HEK293 (cell line): Measurements from ENCODE around the gene AP3B2.
A peak's percentile ranks its signal among the peaks of the same experiment; 100 is the strongest.

Source experiments
- AEBP2 ChIP-seq: fragments of 450-650 bp; formaldehyde crosslinking; IDR thresholded peaks from 2 replicates; pipeline ENCODE4 v1.5.1; 2016; ENCODE audit warnings: missing biosample characterization, missing genetic modification characterization, borderline replicate concordance
- BCL11B ChIP-seq: fragments of 450-650 bp; formaldehyde crosslinking; IDR thresholded peaks from 2 replicates; pipeline ENCODE4 v1.5.1; 2016; ENCODE audit warnings: low read depth, missing biosample characterization, missing genetic modification characterization
- GLIS1 ChIP-seq: fragments of 450-650 bp; formaldehyde crosslinking; IDR thresholded peaks from 2 replicates; pipeline ENCODE4 v1.5.1; 2016; ENCODE audit warnings: missing biosample characterization, missing genetic modification characterization
- MEIS1 ChIP-seq: sonication (generic); formaldehyde crosslinking; IDR thresholded peaks from 2 replicates; pipeline ENCODE4 v1.8.1; 2022; ENCODE audit warnings: missing genetic modification reagents, mild to moderate bottlenecking, borderline replicate concordance
- OVOL3 ChIP-seq: fragments of 450-650 bp; formaldehyde crosslinking; IDR thresholded peaks from 2 replicates; pipeline ENCODE4 v1.5.1; 2016; ENCODE audit warnings: missing biosample characterization, missing genetic modification characterization
- PATZ1 ChIP-seq: fragments of 450-650 bp; formaldehyde crosslinking; IDR thresholded peaks from 2 replicates; pipeline ENCODE4 v1.5.1; 2016; ENCODE audit warnings: missing biosample characterization, missing genetic modification characterization
- YY2 ChIP-seq: fragments of 450-650 bp; formaldehyde crosslinking; IDR thresholded peaks from 2 replicates; pipeline ENCODE4 v1.5.1; 2016; ENCODE audit warnings: missing biosample characterization, missing genetic modification characterization
- ZBTB8A ChIP-seq: fragments of 450-650 bp; formaldehyde crosslinking; IDR thresholded peaks from 2 replicates; pipeline ENCODE4 v1.5.1; 2016; ENCODE audit warnings: missing biosample characterization, missing genetic modification characterization
- ZFP41 ChIP-seq: fragments of 450-650 bp; formaldehyde crosslinking; IDR thresholded peaks from 2 replicates; pipeline ENCODE4 v1.5.1; 2016; ENCODE audit warnings: missing biosample characterization, missing genetic modification characterization, borderline replicate concordance
- ZFP69B ChIP-seq: fragments of 450-650 bp; formaldehyde crosslinking; IDR thresholded peaks from 2 replicates; pipeline ENCODE4 v1.5.1; 2016; ENCODE audit warnings: missing biosample characterization, missing genetic modification characterization
- ZIC2 ChIP-seq: fragments of 450-650 bp; formaldehyde crosslinking; IDR thresholded peaks from 2 replicates; pipeline ENCODE4 v1.5.1; 2016; ENCODE audit warnings: missing biosample characterization, missing genetic modification characterization
- ZNF132 ChIP-seq: fragments of 450-650 bp; formaldehyde crosslinking; IDR thresholded peaks from 2 replicates; pipeline ENCODE4 v1.5.1; 2017; ENCODE audit warnings: missing biosample characterization, missing genetic modification characterization, borderline replicate concordance
- ZNF140 ChIP-seq: fragments of 450-650 bp; formaldehyde crosslinking; IDR thresholded peaks from 2 replicates; pipeline ENCODE4 v1.5.1; 2016; ENCODE audit warnings: missing biosample characterization, missing genetic modification characterization
- ZNF175 ChIP-seq: fragments of 450-650 bp; formaldehyde crosslinking; IDR thresholded peaks from 2 replicates; pipeline ENCODE4 v1.5.1; 2016; ENCODE audit warnings: missing biosample characterization, missing genetic modification characterization
- ZNF19 ChIP-seq: fragments of 450-650 bp; formaldehyde crosslinking; IDR thresholded peaks from 2 replicates; pipeline ENCODE4; 2016; ENCODE audit warnings: missing biosample characterization, missing genetic modification characterization, low read depth
- ZNF202 ChIP-seq: fragments of 450-650 bp; formaldehyde crosslinking; IDR thresholded peaks from 2 replicates; pipeline ENCODE4 v1.5.1; 2016; ENCODE audit warnings: missing biosample characterization, missing genetic modification characterization, borderline replicate concordance
- ZNF214 ChIP-seq: fragments of 450-650 bp; formaldehyde crosslinking; IDR thresholded peaks from 2 replicates; pipeline ENCODE4 v1.5.1; 2017; ENCODE audit warnings: missing biosample characterization, mild to moderate bottlenecking, missing genetic modification characterization, borderline replicate concordance
- ZNF248 ChIP-seq: fragments of 450-650 bp; formaldehyde crosslinking; IDR thresholded peaks from 2 replicates; pipeline ENCODE4 v1.5.1; 2017; ENCODE audit warnings: missing biosample characterization, missing genetic modification characterization
- ZNF335 ChIP-seq: fragments of 450-650 bp; formaldehyde crosslinking; conservative IDR thresholded peaks from 2 replicates; pipeline ENCODE4 v1.5.1; 2016; ENCODE audit warnings: missing biosample characterization, missing genetic modification characterization
- ZNF416 ChIP-seq: fragments of 450-650 bp; formaldehyde crosslinking; IDR thresholded peaks from 2 replicates; pipeline ENCODE4 v1.5.1; 2016; ENCODE audit warnings: missing biosample characterization, missing genetic modification characterization
- ZNF426 ChIP-seq: fragments of 450-650 bp; formaldehyde crosslinking; IDR thresholded peaks from 2 replicates; pipeline ENCODE4 v1.5.1; 2017; ENCODE audit warnings: missing biosample characterization, missing genetic modification characterization, mild to moderate bottlenecking, inconsistent platforms, moderate library complexity
- ZNF530 ChIP-seq: fragments of 450-650 bp; formaldehyde crosslinking; IDR thresholded peaks from 2 replicates; pipeline ENCODE4 v1.5.1; 2016; ENCODE audit warnings: low read depth, missing biosample characterization, missing genetic modification characterization
- ZNF548 ChIP-seq: fragments of 450-650 bp; formaldehyde crosslinking; IDR thresholded peaks from 2 replicates; pipeline ENCODE4 v1.5.1; 2016; ENCODE audit warnings: missing biosample characterization, missing genetic modification characterization
- ZNF560 ChIP-seq: fragments of 450-650 bp; formaldehyde crosslinking; IDR thresholded peaks from 2 replicates; pipeline ENCODE4 v1.5.1; 2017; ENCODE audit warnings: missing biosample characterization, missing genetic modification characterization, borderline replicate concordance
- ZNF561 ChIP-seq: fragments of 450-650 bp; IDR thresholded peaks from 2 replicates; pipeline ENCODE4 v1.5.1; 2018; ENCODE audit warnings: missing biosample characterization, missing genetic modification characterization, borderline replicate concordance
- ZNF571 ChIP-seq: fragments of 450-650 bp; formaldehyde crosslinking; IDR thresholded peaks from 2 replicates; pipeline ENCODE4 v1.5.0; 2017; ENCODE audit warnings: missing biosample characterization, missing genetic modification characterization
- ZNF624 ChIP-seq: fragments of 450-650 bp; formaldehyde crosslinking; IDR thresholded peaks from 2 replicates; pipeline ENCODE4 v1.5.1; 2017; ENCODE audit warnings: missing biosample characterization, missing genetic modification characterization
- ZNF626 ChIP-seq: fragments of 450-650 bp; sonication (Bioruptor Pico); formaldehyde crosslinking; IDR thresholded peaks from 2 replicates; pipeline ENCODE4 v1.5.1; 2018; ENCODE audit warnings: missing biosample characterization, missing genetic modification characterization, inconsistent platforms
- ZNF677 ChIP-seq: fragments of 450-650 bp; IDR thresholded peaks from 2 replicates; pipeline ENCODE4 v1.5.0; 2018; ENCODE audit warnings: missing biosample characterization, mild to moderate bottlenecking, missing genetic modification characterization, moderate library complexity
- ZSCAN4 ChIP-seq: fragments of 450-650 bp; formaldehyde crosslinking; IDR thresholded peaks from 2 replicates; pipeline ENCODE4 v1.5.1; 2017; ENCODE audit warnings: missing biosample characterization, missing genetic modification characterization
- TF ChIP-seq, protein P1 (sequence below): fragments of 450-650 bp; formaldehyde crosslinking; IDR thresholded peaks from 2 replicates; pipeline ENCODE4 v1.5.1; 2017; ENCODE audit warnings: missing biosample characterization, missing genetic modification characterization
- TF ChIP-seq, protein P2 (sequence below): fragments of 450-650 bp; formaldehyde crosslinking; IDR thresholded peaks from 2 replicates; pipeline ENCODE4 v1.5.1; 2016; ENCODE audit warnings: missing biosample characterization, missing genetic modification characterization, low read depth

Gene AP3B2

DNA sequence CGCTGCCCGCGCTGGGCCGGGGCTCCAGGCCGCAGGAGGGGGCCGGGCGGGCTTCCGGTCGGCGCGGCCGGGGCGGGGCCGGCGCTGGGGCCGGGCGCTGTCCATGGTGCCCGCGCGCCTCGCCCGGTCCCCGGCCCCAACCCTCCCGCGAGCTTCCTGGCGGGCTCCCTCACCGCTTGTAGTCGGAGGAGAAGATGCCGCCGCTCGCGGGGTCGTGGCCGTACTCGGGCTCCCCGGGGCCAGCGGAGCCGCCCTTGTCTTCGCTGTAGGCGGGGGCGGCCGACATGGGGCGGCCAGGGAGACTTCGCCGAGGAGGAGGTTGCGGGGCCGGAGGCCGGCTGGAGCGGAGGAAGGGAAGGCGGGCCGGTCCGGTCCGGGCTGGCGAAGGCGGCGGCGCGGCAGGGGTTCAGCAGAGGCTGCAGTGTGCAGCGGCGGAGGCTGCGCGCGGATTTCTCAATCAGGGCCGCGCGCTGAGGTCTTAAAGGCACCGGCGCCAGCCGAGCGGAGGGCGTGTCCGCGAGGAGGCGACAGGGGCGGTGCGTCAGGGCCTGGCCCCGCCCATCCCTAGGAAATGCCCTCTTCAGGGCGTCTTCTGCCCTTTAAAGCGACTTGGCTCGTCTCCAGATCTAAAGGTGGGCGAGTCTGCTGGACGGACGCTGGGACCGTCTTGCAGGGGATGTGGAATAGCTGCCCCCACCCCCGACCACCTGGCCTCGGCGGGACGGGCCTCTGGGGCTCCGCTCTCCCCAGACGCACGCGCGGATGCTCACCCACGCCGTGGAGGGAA is at the start of gene AP3B2 (continued):
- TF ChIP-seq AEBP2 (tag by site-specific recombination) = no peak
- TF ChIP-seq ZNF335 (tag by site-specific recombination) = peak; percentile 82
- peak; percentile 44; the same call in 1 of the 2 replicates for TF ChIP-seq ZFP69B (tag by site-specific recombination)
- no peak for TF ChIP-seq ZNF626 (tag by site-specific recombination)
- TF ChIP-seq ZNF416 (tag by site-specific recombination) = no peak
- no peak for TF ChIP-seq ZNF248 (tag by site-specific recombination)
- no peak for TF ChIP-seq ZSCAN4 (tag by site-specific recombination)
- peak; percentile 100 for TF ChIP-seq ZBTB8A (tag by site-specific recombination)
- TF ChIP-seq ZNF548 (tag by site-specific recombination) = no peak
- no peak for TF ChIP-seq ZNF175 (tag by site-specific recombination)
- peak; percentile 30; the same call in 1 of the 2 replicates for TF ChIP-seq GLIS1
- TF ChIP-seq ZNF426 (tag by site-specific recombination) = no peak
- TF ChIP-seq ZNF140 (tag by site-specific recombination) = no peak
- TF ChIP-seq ZNF560 (tag by site-specific recombination) = no peak
- no peak for TF ChIP-seq ZNF214 (tag by site-specific recombination)
- TF ChIP-seq ZNF571 (tag by site-specific recombination) = no peak
- TF ChIP-seq ZNF202 = no peak
- no peak for TF ChIP-seq ZNF132 (tag by site-specific recombination)
- TF ChIP-seq ZNF530 = no peak
- TF ChIP-seq OVOL3 = no peak
- TF ChIP-seq MEIS1 (CRISPR knock-in tag) = no peak
- TF ChIP-seq, protein P1, sequence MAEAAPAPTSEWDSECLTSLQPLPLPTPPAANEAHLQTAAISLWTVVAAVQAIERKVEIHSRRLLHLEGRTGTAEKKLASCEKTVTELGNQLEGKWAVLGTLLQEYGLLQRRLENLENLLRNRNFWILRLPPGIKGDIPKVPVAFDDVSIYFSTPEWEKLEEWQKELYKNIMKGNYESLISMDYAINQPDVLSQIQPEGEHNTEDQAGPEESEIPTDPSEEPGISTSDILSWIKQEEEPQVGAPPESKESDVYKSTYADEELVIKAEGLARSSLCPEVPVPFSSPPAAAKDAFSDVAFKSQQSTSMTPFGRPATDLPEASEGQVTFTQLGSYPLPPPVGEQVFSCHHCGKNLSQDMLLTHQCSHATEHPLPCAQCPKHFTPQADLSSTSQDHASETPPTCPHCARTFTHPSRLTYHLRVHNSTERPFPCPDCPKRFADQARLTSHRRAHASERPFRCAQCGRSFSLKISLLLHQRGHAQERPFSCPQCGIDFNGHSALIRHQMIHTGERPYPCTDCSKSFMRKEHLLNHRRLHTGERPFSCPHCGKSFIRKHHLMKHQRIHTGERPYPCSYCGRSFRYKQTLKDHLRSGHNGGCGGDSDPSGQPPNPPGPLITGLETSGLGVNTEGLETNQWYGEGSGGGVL (tag by site-specific recombination) = no peak
- no peak for TF ChIP-seq ZNF677 (tag by site-specific recombination)
- peak; percentile 59; the same call in 1 of the 2 replicates for TF ChIP-seq PATZ1 (tag by site-specific recombination)
- TF ChIP-seq BCL11B (tag by site-specific recombination) = no peak
- TF ChIP-seq, protein P2, sequence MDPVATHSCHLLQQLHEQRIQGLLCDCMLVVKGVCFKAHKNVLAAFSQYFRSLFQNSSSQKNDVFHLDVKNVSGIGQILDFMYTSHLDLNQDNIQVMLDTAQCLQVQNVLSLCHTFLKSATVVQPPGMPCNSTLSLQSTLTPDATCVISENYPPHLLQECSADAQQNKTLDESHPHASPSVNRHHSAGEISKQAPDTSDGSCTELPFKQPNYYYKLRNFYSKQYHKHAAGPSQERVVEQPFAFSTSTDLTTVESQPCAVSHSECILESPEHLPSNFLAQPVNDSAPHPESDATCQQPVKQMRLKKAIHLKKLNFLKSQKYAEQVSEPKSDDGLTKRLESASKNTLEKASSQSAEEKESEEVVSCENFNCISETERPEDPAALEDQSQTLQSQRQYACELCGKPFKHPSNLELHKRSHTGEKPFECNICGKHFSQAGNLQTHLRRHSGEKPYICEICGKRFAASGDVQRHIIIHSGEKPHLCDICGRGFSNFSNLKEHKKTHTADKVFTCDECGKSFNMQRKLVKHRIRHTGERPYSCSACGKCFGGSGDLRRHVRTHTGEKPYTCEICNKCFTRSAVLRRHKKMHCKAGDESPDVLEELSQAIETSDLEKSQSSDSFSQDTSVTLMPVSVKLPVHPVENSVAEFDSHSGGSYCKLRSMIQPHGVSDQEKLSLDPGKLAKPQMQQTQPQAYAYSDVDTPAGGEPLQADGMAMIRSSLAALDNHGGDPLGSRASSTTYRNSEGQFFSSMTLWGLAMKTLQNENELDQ = no peak
- TF ChIP-seq YY2 (tag by site-specific recombination) = no peak
- TF ChIP-seq ZIC2 (tag by site-specific recombination) = peak; percentile 31; the same call in 1 of the 2 replicates
- TF ChIP-seq ZNF19 (tag by site-specific recombination) = no peak
- no peak for TF ChIP-seq ZNF624 (tag by site-specific recombination)
- no peak for TF ChIP-seq ZFP41
- peak; percentile 25; the same call in 1 of the 2 replicates for TF ChIP-seq ZNF561 (tag by site-specific recombination)
